Liver (tissue), 3 donors: ENCODE data around the gene VWA2.

ENCODE experiments used
- CTCF ChIP-seq: fragments of 150-350 bp; IDR thresholded peaks from 2 replicates; pipeline ENCODE4 v1.5.1; 2017; ENCODE audit warnings: improper control_type of control experiment, low read depth, low read length; ENCODE audit not compliant: missing input control
- EGR1 ChIP-seq, 2 donors: IDR thresholded peaks; 2 replicates each; pipeline ENCODE4 v1.6.1; 2016 to 2018; ENCODE audit warnings: antibody characterized with exemption in 2 of 2, low read depth in 2 of 2
- GABPA ChIP-seq, 2 donors: IDR thresholded peaks in 1 of 2; conservative IDR thresholded peaks in 1 of 2; 2 replicates each; pipeline ENCODE4 v1.6.1; 2016; ENCODE audit warnings: antibody characterized with exemption in 2 of 2, mild to moderate bottlenecking in 1 of 2, moderate library complexity in 1 of 2
- HNF4G ChIP-seq: IDR thresholded peaks from 2 replicates; pipeline ENCODE4 v1.6.1; 2016; ENCODE audit warnings: antibody characterized with exemption
- JUND ChIP-seq, 2 donors: IDR thresholded peaks; 2 replicates each; pipeline ENCODE4 v1.6.1; 2016; ENCODE audit warnings: antibody characterized with exemption in 2 of 2
- NR2F2 ChIP-seq: IDR thresholded peaks from 2 replicates; pipeline ENCODE4 v1.6.1; 2016; ENCODE audit warnings: antibody characterized with exemption
- REST ChIP-seq: IDR thresholded peaks from 2 replicates; pipeline ENCODE4 v1.6.1; 2016; ENCODE audit warnings: antibody characterized with exemption, mild to moderate bottlenecking
- SP1 ChIP-seq: IDR thresholded peaks from 2 replicates; pipeline ENCODE4 v1.6.1; 2018; ENCODE audit warnings: antibody characterized with exemption, mild to moderate bottlenecking
- TAF1 ChIP-seq: conservative IDR thresholded peaks from 2 replicates; pipeline ENCODE4 v1.6.1; 2016; ENCODE audit warnings: antibody characterized with exemption, mild to moderate bottlenecking
- YY1 ChIP-seq: IDR thresholded peaks from 2 replicates; pipeline ENCODE4 v1.6.1; 2016; ENCODE audit warnings: antibody characterized with exemption, mild to moderate bottlenecking
- donor health status: healthy.
- donor health status: healthy.

- TF ChIP-seq YY1 (no peak), CTCF (no peak), GABPA (IDR thresholded peaks at IDR 0.05 in 1 of 2, conservative IDR thresholded peaks at IDR 0.05 in 1 of 2) (no peak), EGR1 (IDR thresholded peaks at IDR 0.05; ENCODE audit: low read depth in 2 of 2) (no peak), JUND (IDR thresholded peaks at IDR 0.05) (no peak), REST (no peak), TAF1 (no peak), SP1 (no peak), HNF4G (no peak), NR2F2 (no peak)
Measured at GRCh38 chr10:114322344-114322743, 83.3 kb downstream of the VWA2 start.
